ENCODE results near the gene RIMBP2. TPM values are rescaled to one million over a fixed set of nuclear protein-coding genes. Genes with fewer than 3 reads are reported as not detected.

RIMBP2 gene
- total and polyA plus RNA-seq, 2 experiments from 2014 or later, result 0.31 to 0.37 TPM

DNA sequence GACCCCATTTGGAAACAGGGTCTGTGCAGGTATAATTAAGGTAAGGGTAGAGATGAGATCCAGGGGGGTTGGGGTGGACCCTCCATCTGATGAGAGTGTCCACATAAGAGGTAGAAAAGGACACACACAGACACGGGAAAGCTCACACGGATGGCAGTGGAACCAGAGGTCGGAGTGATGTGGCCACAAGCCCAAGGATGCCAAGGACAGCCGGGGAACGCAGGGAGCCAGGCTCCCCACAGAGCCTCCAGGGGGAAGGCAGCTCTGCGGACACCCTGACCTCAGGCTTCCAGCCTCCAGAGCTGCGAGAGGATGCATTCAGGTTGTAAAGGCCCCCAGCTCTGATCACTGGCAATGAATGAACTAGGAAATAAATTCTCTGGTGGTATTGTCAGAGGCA lies 33.0 kb downstream of the RIMBP2 start:
- no peaks in the 10 kb centered on the region for H3K4me1 ChIP-seq (ENCODE audit: insufficient read depth)
- no peaks in the 10 kb centered on the region for H3K36me3 ChIP-seq (ENCODE audit: insufficient read depth)
- ATAC-seq, result no peak
- H3K27ac ChIP-seq (ENCODE audit: low read depth), result no peak overlapping the region
- H3K4me2 ChIP-seq, result no peak overlapping the region
- H3K27me3 Mint-ChIP-seq (ENCODE audit: insufficient read depth, low read depth, poor library complexity), result peaks cover 3% of the 10 kb centered on the region
- TF ChIP-seq STAT1 (IDR thresholded peaks at IDR 0.05; ENCODE audit: unreplicated experiment), result no peak
- TF ChIP-seq CREB1 (CRISPR knock-in tag; IDR thresholded peaks at IDR 0.05; ENCODE audit: low read depth), result no peak
- TF ChIP-seq CTCF (conservative IDR thresholded peaks at IDR 0.05; ENCODE audit: low read depth in 2 of 2), result no peak
- no peak for TF ChIP-seq JUNB (IDR thresholded peaks at IDR 0.05; ENCODE audit: unreplicated experiment)
- no peak for TF ChIP-seq ETS1 (IDR thresholded peaks at IDR 0.05)
- TF ChIP-seq ZNF462 (CRISPR knock-in tag; IDR thresholded peaks at IDR 0.05), result no peak
- TF ChIP-seq, protein P1, sequence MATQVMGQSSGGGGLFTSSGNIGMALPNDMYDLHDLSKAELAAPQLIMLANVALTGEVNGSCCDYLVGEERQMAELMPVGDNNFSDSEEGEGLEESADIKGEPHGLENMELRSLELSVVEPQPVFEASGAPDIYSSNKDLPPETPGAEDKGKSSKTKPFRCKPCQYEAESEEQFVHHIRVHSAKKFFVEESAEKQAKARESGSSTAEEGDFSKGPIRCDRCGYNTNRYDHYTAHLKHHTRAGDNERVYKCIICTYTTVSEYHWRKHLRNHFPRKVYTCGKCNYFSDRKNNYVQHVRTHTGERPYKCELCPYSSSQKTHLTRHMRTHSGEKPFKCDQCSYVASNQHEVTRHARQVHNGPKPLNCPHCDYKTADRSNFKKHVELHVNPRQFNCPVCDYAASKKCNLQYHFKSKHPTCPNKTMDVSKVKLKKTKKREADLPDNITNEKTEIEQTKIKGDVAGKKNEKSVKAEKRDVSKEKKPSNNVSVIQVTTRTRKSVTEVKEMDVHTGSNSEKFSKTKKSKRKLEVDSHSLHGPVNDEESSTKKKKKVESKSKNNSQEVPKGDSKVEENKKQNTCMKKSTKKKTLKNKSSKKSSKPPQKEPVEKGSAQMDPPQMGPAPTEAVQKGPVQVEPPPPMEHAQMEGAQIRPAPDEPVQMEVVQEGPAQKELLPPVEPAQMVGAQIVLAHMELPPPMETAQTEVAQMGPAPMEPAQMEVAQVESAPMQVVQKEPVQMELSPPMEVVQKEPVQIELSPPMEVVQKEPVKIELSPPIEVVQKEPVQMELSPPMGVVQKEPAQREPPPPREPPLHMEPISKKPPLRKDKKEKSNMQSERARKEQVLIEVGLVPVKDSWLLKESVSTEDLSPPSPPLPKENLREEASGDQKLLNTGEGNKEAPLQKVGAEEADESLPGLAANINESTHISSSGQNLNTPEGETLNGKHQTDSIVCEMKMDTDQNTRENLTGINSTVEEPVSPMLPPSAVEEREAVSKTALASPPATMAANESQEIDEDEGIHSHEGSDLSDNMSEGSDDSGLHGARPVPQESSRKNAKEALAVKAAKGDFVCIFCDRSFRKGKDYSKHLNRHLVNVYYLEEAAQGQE (IDR thresholded peaks at IDR 0.05; ENCODE audit: unreplicated experiment), result no peak
- TF ChIP-seq POLR2AphosphoS5 (IDR thresholded peaks at IDR 0.05; ENCODE audit: low read depth), result no peak
- no peak for TF ChIP-seq ZNF114 (CRISPR knock-in tag; IDR thresholded peaks at IDR 0.05)
- TF ChIP-seq ZNF331 (CRISPR knock-in tag; IDR thresholded peaks at IDR 0.05; ENCODE audit: low read depth), result no peak
- no peak for TF ChIP-seq NANOG (IDR thresholded peaks at IDR 0.05; ENCODE audit: borderline replicate concordance)
- TF ChIP-seq EZH2phosphoT487 (IDR thresholded peaks at IDR 0.05; ENCODE audit: unreplicated experiment), result no peak
- TF ChIP-seq EZH2 (IDR thresholded peaks at IDR 0.05; ENCODE audit: low read depth, unreplicated experiment), result no peak
- H3K79me2 ChIP-seq (replicated peaks; ENCODE audit: insufficient read depth), result no peaks in the 10 kb centered on the region
- 0 out of 3 replicates have a peak, but pooled peaks cover 8% of the 10 kb centered on the region for H3K36me3 Mint-ChIP-seq (ENCODE audit: low read depth)
- no peaks in the 10 kb centered on the region for H3K9me2 ChIP-seq (ENCODE audit: insufficient read depth)
- H3K4me3 Mint-ChIP-seq, result no peak overlapping the region
- no peaks in the 10 kb centered on the region; the same call in 2 of the 3 replicates for H3K4me1 Mint-ChIP-seq
- peaks cover 97% of the 10 kb centered on the region for H3K9me3 Mint-ChIP-seq
- H2AFZ ChIP-seq, result no peak overlapping the region
- H3K27ac Mint-ChIP-seq, result no peak overlapping the region
- H3K27me3 ChIP-seq (ENCODE audit: insufficient read depth), result no peaks in the 10 kb centered on the region
- DNase-seq (ENCODE audit: low spot score), result no peak
- no peaks in the 10 kb centered on the region for H3F3A ChIP-seq (replicated peaks; ENCODE audit: low read depth)
- no peaks in the 10 kb centered on the region for H4K20me1 ChIP-seq (replicated peaks; ENCODE audit: insufficient read depth)
- H3K4me3 ChIP-seq, result no peak overlapping the region
